Femur (tissue), 1 donor: ENCODE results near the gene POLR2I.
"Not testable (repeated sequence)": the region's sequence is repeated elsewhere in the genome, so short reads cannot be mapped to it uniquely, and the experiment has no call there.

ENCODE experiments used
- DNase-seq: peaks from one replicate; pipeline ENCODE4 v3.0.0-alpha.2; 2017

The POLR2I gene

GRCh38 chr19:36131221-36131620 is 16.5 kb upstream of the POLR2I start:
- DNase-seq: not testable (repeated sequence)

- no peak for DNase-seq
Observed at GRCh38 chr19:36128392-36128736, 13.7 kb upstream of the POLR2I start.

- no peak for DNase-seq
Observed at GRCh38 chr19:36125557-36125956, 10.9 kb upstream of the POLR2I start.

- DNase-seq: no peak
Observed at GRCh38 chr19:36121486-36122124, 6.9 kb upstream of the POLR2I start.

GRCh38 chr19:36120984-36121358 is 6.3 kb upstream of the POLR2I start:
- DNase-seq: no peak

- no peak for DNase-seq
Observed at GRCh38 chr19:36120092-36120983, 5.7 kb upstream of the POLR2I start.

- no peak for DNase-seq
Observed at GRCh38 chr19:36116344-36116637, 1.6 kb upstream of the POLR2I start.

GRCh38 chr19:36115453-36116343 is 1.0 kb upstream of the POLR2I start, which contains the start of gene TBCB:
TBCB (plus strand) TSS chr19:36115468; CDS start chr19:36115561, 93 bp downstream.
- no peak for DNase-seq

GRCh38 chr19:36113894-36114720 is 568 bp downstream of the POLR2I start:
- DNase-seq: no peak

GRCh38 chr19:36113425-36113824 is 1.2 kb downstream of the POLR2I start:
- no peak for DNase-seq

- DNase-seq: no peak
Observed at GRCh38 chr19:36112678-36113077, 2.0 kb downstream of the POLR2I start.

GRCh38 chr19:36111200-36111539 is 3.5 kb downstream of the POLR2I start:
- no peak for DNase-seq

GRCh38 chr19:36110487-36111199 is 4.0 kb downstream of the POLR2I start, which contains the start of gene OVOL3:
OVOL3 (plus strand) TSS chr19:36111143; CDS start chr19:36111203, 60 bp downstream.
- DNase-seq: no peak

GRCh38 chr19:36108684-36109083 is 6.0 kb downstream of the POLR2I start:
- no peak for DNase-seq

GRCh38 chr19:36106991-36107390 is 7.7 kb downstream of the POLR2I start:
- DNase-seq: no peak

GRCh38 chr19:36106441-36106840 is 8.2 kb downstream of the POLR2I start:
- no peak for DNase-seq

GRCh38 chr19:36103842-36104552 is 10.7 kb downstream of the POLR2I start:
- DNase-seq: no peak

GRCh38 chr19:36103040-36103626 is 11.5 kb downstream of the POLR2I start:
- DNase-seq: no peak

GRCh38 chr19:36101550-36102327 is 12.9 kb downstream of the POLR2I start:
- DNase-seq: no peak

GRCh38 chr19:36100476-36100875 is 14.2 kb downstream of the POLR2I start:
- no peak for DNase-seq
